AML-193 (cell line): ENCODE data around the gene SLC7A1.

ENCODE experiments used
- DNase-seq, 2 experiments: peaks; one replicate each; lab custom pipeline; 2025; lab: John Stamatoyannopoulos, UW

SLC7A1 gene

GRCh38 chr13:29489650-29490560 lies 105.6 kb downstream of the SLC7A1 start:
- no peak for DNase-seq

DNA sequence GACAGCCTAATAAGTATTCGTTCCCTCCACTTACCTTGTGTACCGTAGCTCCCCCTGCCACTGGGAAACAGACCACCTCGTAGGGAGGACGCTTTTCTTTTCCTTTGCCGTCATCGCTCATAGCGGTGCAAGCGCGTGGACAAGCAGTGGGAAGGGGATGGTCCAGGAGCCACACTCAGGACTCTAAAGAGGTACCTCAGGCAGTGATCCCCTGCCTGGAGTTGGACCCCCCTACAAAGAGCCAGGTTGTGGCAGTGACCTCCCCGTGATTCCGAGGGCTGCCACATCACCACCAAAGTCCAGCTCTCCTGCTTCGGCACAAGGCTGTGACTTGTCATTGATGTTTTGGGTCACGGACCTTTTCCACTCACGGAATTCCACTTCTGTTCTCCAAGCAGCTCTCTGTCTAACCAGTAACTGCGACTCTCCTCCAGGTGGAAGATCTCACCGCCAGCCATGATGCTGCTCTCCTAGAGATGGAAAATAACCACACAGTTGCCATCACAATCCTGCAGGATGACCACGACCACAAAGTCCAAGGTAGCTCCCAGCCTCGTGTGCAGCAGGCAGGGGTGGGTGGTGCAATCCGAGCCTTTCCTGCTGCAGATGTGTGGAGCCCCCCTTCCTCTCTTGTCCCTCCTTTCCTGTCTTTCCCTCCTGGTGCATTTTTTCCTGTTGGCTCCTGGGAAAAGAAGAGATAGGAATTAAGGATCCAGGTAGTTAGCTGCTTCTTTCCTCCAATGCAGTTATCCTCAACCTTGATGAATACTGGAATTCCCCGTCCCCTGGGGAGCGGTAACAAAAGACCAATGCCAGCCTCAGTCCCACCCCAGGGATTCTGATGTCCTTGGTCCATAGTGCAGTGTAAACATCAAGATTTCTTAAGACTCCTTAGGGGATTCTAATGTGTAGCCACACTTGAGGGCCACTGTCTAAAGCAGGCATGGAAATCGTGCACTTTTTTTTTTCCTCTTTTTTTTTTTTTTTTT lies 107.7 kb downstream of the SLC7A1 start:
- DNase-seq: no peak

GRCh38 chr13:29486551-29486950 lies 108.9 kb downstream of the SLC7A1 start:
- DNase-seq: no peak

- DNase-seq: no peak
These were observed 110.7 kb downstream of the SLC7A1 start for GRCh38 chr13:29484796-29485195.

GRCh38 chr13:29484236-29484635 lies 111.3 kb downstream of the SLC7A1 start:
- DNase-seq: no peak

DNA sequence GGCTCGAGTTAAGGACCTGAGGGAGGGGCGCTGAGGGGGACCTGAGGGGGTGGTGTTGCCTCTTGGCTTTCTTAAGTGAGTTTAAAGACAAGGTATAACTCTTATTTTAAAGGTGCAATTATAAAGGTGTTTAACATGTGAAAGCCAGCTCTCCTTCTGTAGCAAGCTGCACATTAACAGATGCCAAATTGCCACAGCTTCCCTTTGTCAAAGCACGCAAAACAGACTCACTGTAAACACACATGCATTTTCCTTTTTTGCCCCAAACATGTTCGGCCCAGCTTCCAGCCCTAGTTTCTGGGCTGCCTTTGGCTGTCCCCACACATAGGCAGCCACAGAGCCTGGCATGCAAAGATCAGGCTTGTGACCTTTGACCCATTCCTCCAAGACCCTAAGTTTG lies 111.9 kb downstream of the SLC7A1 start:
- DNase-seq: no peak

DNA sequence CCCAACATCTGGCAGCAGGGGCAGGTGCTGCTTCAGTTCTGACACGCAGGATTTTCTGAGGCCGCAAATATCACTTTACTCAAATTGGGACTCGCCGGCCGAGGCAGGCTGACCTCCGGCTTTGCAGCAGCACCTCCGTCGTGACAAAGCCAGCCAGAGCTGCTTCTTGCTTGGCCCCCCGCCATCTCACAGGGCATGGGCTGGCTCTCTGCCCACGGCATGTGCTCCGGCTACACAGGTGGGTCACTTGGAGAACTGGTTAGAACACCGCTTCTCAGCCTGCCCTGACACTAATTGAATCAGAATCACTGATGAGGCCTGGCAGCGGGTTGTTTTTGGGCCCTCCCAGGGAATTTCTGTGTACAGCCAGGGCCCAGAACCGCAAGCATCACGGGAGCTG lies 112.3 kb downstream of the SLC7A1 start:
- no peak for DNase-seq

- no peak for DNase-seq
These were observed 113.0 kb downstream of the SLC7A1 start for GRCh38 chr13:29482504-29482903.

- DNase-seq: no peak
These were observed 113.9 kb downstream of the SLC7A1 start for GRCh38 chr13:29481603-29482002.

- no peak for DNase-seq
These were observed 114.5 kb downstream of the SLC7A1 start for GRCh38 chr13:29480893-29481525.

GRCh38 chr13:29479716-29480492 lies 115.6 kb downstream of the SLC7A1 start:
- DNase-seq: no peak

GRCh38 chr13:29476046-29476445 lies 119.4 kb downstream of the SLC7A1 start:
- DNase-seq: no peak

GRCh38 chr13:29474991-29475390 lies 120.5 kb downstream of the SLC7A1 start:
- DNase-seq: no peak

DNA sequence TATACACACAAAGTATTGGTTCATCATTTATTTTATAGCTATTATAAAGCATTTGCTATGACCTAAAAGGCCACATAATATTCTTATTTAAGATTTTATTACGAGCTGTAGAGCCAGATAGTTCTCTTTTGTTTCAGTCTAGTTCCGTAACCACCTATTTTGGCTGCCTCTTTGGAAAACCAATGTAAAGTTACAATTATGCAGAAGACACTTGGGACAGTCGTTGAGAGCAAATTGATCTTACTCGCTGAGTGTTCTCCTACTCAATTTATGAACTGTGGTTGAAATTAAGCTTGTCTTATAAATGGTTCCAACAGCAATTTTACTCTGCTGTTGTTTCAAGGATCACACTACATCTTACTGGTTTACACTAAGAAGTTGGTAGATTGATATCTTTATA lies 122.3 kb downstream of the SLC7A1 start:
- no peak for DNase-seq

DNA sequence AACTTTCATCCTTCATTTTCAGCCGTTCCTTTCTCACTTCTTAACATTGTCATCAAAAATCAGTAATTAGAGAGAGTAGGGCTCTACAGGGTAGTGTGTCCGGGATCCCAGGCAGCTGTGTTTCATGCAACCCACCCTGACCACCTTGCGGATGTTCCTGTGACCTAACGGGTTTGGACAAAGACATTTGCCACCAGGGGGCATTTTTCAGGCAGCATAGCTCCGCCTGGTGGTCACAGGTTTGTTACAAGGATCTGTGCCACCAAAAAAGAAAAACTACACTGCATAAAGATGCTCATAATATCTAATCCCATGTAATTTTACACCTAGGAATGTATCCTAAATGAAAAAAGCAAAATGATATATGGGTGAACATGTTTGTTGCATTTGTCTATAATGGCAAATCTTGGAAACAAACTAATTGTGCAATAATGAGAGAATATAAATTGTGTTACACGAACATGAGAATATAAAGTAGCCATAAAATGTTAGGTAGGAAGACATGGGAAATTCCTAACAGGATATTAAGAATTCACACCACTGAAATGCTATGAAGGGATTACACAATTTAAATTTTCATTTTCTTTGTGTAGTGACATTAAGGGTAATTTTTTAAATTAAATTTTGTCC lies 123.0 kb downstream of the SLC7A1 start:
- peak; percentile 72 to 76 for DNase-seq

GRCh38 chr13:29471551-29471950 lies 123.9 kb downstream of the SLC7A1 start:
- peak; percentile 9 to 26 for DNase-seq

GRCh38 chr13:29465741-29466293 lies 129.7 kb downstream of the SLC7A1 start:
- DNase-seq: no peak

DNA sequence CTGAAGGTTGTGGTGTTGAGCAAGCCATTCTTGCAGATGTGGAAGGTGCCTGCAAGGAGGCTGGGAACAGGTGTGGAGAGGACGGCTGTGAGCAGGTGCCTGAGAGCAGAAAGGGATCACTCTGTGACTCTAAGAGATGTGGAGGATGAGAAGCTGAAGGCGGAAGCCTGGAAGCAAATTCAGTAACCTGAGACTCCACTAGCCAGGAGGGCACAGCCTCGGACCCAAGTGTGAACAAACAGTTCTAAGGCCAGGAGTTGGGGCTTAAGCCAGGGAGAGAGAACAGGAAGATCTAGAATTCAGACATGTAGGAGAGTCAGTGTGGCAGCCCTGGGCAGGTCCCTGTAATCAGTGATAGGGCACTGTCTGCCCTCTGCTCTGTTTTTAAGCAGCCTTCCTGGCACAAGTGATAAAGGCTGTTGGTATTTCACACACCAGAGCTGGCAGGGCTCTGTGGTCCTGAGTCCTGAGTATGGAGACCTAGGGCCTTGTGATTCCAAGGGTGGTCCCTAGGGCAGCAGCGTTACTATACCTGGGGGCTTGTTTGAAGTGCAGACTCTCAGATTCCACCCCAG lies 131.3 kb downstream of the SLC7A1 start:
- no peak for DNase-seq

- DNase-seq: no peak
These were observed 135.6 kb downstream of the SLC7A1 start for GRCh38 chr13:29459813-29460355.
